Lung (tissue), 12 donors: ENCODE measurements around the gene COPB2. TPM values are rescaled to one million over a fixed set of nuclear protein-coding genes. Genes with fewer than 3 reads are reported as not detected.

Source experiments
- ATAC-seq: fragments of 200-7000 bp; cut with Tn5 transposase; one replicate; pipeline ENCODE4 v1.9.1; 2020; ENCODE audit warnings: moderate number of reproducible peaks; ENCODE audit not compliant: insufficient read depth, low FRiP score
- DNase-seq, 3 donors: peaks; one replicate each; pipeline ENCODE4 v3.0.0-alpha.2; 2013 to 2017
- H3K27ac ChIP-seq, 2 donors: one replicate each; pipeline ENCODE4 v1.5.1; 2013; ENCODE audit warnings: mild to moderate bottlenecking in 2 of 2, moderate library complexity in 2 of 2, control low read depth in 1 of 2, inconsistent platforms in 1 of 2, low read depth in 1 of 2, low read length in 1 of 2
- H3K27me3 ChIP-seq, 3 donors: one replicate each; pipeline ENCODE4 v1.5.1; 2013; ENCODE audit warnings: low read length in 2 of 3; ENCODE audit not compliant: control insufficient read depth in 3 of 3, insufficient read depth in 3 of 3
- H3K36me3 ChIP-seq, 4 donors: one replicate each; pipeline ENCODE4 v1.5.1; 2013; ENCODE audit warnings: low read length in 4 of 4, mild to moderate bottlenecking in 1 of 4, moderate library complexity in 1 of 4; ENCODE audit not compliant: control insufficient read depth in 4 of 4, insufficient read depth in 4 of 4
- H3K4me1 ChIP-seq, 5 donors: one replicate each; pipeline ENCODE4 v1.5.1; 2013; ENCODE audit warnings: low read length in 5 of 5, mild to moderate bottlenecking in 2 of 5, moderate library complexity in 1 of 5; ENCODE audit not compliant: control insufficient read depth in 5 of 5, insufficient read depth in 5 of 5
- H3K4me3 ChIP-seq: one replicate; pipeline ENCODE4 v1.5.1; 2013; ENCODE audit warnings: mild to moderate bottlenecking, control low read depth, moderate library complexity
- H3K9ac ChIP-seq, 2 donors: one replicate each; pipeline ENCODE4 v1.5.1; 2013; ENCODE audit warnings: low read length in 2 of 2, control low read depth in 1 of 2; ENCODE audit not compliant: insufficient read depth in 1 of 2
- H3K9me3 ChIP-seq, 4 donors: one replicate each; pipeline ENCODE4 v1.5.1; 2013; ENCODE audit warnings: low read length in 3 of 4, mild to moderate bottlenecking in 1 of 4, moderate library complexity in 1 of 4; ENCODE audit not compliant: control insufficient read depth in 4 of 4, insufficient read depth in 3 of 4
- CTCF ChIP-seq: IDR thresholded peaks from 2 replicates; pipeline ENCODE4 v1.5.1; 2012; ENCODE audit warnings: mild to moderate bottlenecking; ENCODE audit errors: control extremely low read depth, extremely low read depth
- WGBS, 2 donors: extraction: QIAGEN DNeasy Blood & Tissue Kit; methylation state at CpG; one replicate each; pipeline ENCODE4 v1.1.7; 2013; 5-methylcytosine and 5-hydroxymethylcytosine counted together
- polyA plus RNA-seq, 2 donors: library from polyadenylated mRNA; stranded (reverse); fragments of 200-250 nt; gene quantifications; one replicate each; pipeline ENCODE4 v1.2.1, GENCODE V29; 2013
- total RNA-seq, 2 donors: library from RNA; depleted of rRNA in 1 of 2; stranded (reverse); fragments of >200 nt in 1 of 2; gene quantifications; one replicate each; pipeline ENCODE4 v1.2.1, GENCODE V29; 2014 to 2021
- donor health status: control.
- donor health status: control.
- donor health status: Bipolar disorder and iron deficiency.
- donor health status: healthy.
- donor health status: DM: yes; HTN: yes; CAD: no.

COPB2 gene
- total and polyA plus RNA-seq, 4 donors = 36.9 to 136 (median 103) TPM

- Histone ChIP-seq H3K9me3 (peaks cover 0 to 4% (median 0%) of the 10 kb centered on the region in 4 donors), H3K27me3 (no peaks in the 10 kb centered on the region), H3K4me3 (no peak overlapping the region), H3K27ac (no peak overlapping the region), H3K9ac (no peak overlapping the region), H3K36me3 (no peaks in the 10 kb centered on the region), H3K4me1 (no peaks in the 10 kb centered on the region)
- WGBS, 2 donors = 87 to 90% methylated on average over 2 of the region's 2 CpGs
- ATAC-seq (no peak), DNase-seq (no peak)
- no peak for TF ChIP-seq CTCF
Measured at GRCh38 chr3:139312959-139313358, 76.5 kb downstream of the COPB2 start.

GRCh38 chr3:139312416-139312815 is 77.0 kb downstream of the COPB2 start:
- DNase-seq = no peak

GRCh38 chr3:139311557-139311956 is 77.9 kb downstream of the COPB2 start:
- Histone ChIP-seq H3K27me3 (no peaks in the 10 kb centered on the region), H3K36me3 (no peaks in the 10 kb centered on the region), H3K4me3 (no peak overlapping the region), H3K9ac (no peak overlapping the region), H3K4me1 (no peaks in the 10 kb centered on the region), H3K27ac (no peak overlapping the region), H3K9me3 (peaks cover 0 to 4% (median 0%) of the 10 kb centered on the region in 4 donors)
- TF ChIP-seq CTCF = no peak
- ATAC-seq (no peak), DNase-seq (no peak)
- 49 to 78% methylated on average over 1 of the region's 1 CpG for WGBS, 2 donors

More at GRCh38 chr3:139312416-139312815, 77.0 kb downstream of the COPB2 start:
- ATAC-seq = no peak
- no peaks in the 10 kb centered on the region for H3K4me1 ChIP-seq
- no peak overlapping the region for H3K9ac ChIP-seq
- peaks cover 0 to 4% (median 0%) of the 10 kb centered on the region in 4 donors for H3K9me3 ChIP-seq
- H3K4me3 ChIP-seq = no peak overlapping the region
- no peak for TF ChIP-seq CTCF
- no peaks in the 10 kb centered on the region for H3K36me3 ChIP-seq
- H3K27me3 ChIP-seq = no peaks in the 10 kb centered on the region
- no peak overlapping the region for H3K27ac ChIP-seq
- WGBS, 2 donors = 94 to 95% methylated on average over 1 of the region's 1 CpG

DNA sequence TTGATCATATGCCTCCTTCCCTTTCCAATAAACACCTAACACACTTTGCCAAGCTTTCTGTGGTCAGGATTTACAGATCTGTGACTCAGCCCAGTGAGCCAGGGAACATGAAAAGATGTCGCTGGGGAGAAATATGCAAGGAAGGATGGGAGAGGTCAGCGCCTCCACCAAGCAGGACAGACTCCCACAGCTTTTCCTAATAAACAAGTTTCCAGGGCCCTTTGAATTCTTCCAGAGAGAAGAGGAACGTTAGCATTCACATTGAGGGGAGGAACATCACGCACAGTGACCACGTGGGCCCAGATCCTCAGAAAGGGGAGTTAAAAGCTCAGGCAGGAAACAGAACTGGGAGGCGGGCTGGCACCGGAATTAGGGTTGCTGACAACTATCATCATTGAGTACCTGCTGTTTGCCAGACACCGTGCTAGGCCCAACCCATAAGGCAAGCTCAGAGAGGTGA is 78.9 kb downstream of the COPB2 start:
- no peak for ATAC-seq

More for the DNA sequence above, 78.9 kb downstream of the COPB2 start:
- DNase-seq = no peak
- no peak overlapping the region for H3K9ac ChIP-seq
- H3K4me1 ChIP-seq = no peaks in the 10 kb centered on the region
- no peaks in the 10 kb centered on the region for H3K27me3 ChIP-seq
- H3K27ac ChIP-seq = no peak overlapping the region
- no peak for TF ChIP-seq CTCF
- no peak overlapping the region for H3K4me3 ChIP-seq
- WGBS, 2 donors = 75 to 78% methylated on average over 8 of the region's 8 CpGs
- no peaks in the 10 kb centered on the region for H3K36me3 ChIP-seq
- H3K9me3 ChIP-seq = peaks cover 0 to 4% (median 0%) of the 10 kb centered on the region in 4 donors
